KG1 (cell line): ENCODE measurements around the gene CCT8.
"Not testable (repeated sequence)": the region's sequence is repeated elsewhere in the genome, so short reads cannot be mapped to it uniquely, and the experiment has no call there.

Experiments
- DNase-seq: peaks from one replicate; lab custom pipeline; 2025; lab: John Stamatoyannopoulos, UW

CCT8 gene

DNA sequence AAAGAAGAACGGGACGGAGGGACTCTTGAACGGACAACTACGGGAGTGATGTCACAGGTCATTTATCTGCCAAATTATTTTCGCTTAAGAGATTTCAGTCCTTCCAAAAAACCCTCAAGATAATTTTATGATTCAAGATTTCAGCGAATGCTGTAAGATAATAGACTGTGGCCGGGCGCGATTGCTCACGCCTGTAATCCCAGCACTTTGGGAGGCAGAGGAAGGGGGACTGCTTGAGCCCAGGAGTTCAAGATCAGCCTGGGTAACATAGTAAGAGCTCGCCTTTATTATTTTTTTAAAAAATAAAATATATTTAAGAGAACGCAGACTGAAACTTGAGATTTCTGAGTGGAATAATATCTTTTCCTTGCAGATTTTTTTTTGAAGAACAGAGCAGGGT is 54.9 kb downstream of the CCT8 start:
- DNase-seq = no peak

DNA sequence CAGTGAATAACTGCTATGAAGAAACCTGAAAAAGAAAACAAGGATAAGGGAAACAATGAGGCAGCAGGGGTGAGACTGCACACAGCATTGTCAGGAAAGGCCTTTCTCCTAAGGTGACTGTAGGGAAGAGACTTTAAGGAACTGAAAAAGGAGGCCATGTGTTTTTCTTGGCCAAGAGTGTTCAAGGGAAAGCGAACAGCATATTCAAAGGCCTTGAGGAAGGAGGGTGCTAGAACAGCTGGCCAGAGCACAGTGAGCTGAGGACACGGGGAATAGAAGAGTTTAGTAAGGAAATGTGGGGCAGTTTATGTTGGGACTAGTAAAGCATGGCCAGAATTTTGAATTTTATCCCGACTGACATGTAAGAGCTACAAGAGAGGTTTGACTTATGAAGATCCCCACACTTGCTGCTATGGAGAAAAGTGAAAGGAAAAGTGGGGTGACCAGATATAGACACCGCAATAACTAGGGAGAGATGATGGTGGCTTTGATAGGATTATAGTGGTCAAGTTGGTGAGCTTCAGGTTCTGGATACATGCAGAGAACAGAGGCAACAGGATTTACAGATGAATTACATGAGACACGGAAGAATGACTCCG is 55.7 kb downstream of the CCT8 start:
- no peak for DNase-seq

DNA sequence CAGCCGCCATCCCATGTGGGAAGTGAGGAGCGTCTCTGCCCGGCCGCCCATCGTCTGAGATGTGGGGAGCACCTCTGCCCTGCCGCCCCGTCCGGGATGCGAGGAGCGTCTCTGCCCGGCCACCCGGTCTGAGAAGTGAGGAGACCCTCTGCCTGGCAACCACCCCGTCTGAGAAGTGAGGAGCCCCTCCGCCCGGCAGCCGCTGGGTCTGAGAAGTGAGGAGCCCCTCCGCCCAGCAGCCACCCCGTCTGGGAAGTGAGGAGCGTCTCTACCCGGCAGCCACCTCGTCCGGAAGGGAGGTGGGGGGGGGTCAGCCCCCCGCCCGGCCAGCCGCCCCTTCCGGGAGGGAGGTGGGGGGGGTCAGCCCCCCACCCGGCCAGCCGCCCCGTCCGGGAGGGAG is 62.2 kb downstream of the CCT8 start:
- not testable (repeated sequence) for DNase-seq

DNA sequence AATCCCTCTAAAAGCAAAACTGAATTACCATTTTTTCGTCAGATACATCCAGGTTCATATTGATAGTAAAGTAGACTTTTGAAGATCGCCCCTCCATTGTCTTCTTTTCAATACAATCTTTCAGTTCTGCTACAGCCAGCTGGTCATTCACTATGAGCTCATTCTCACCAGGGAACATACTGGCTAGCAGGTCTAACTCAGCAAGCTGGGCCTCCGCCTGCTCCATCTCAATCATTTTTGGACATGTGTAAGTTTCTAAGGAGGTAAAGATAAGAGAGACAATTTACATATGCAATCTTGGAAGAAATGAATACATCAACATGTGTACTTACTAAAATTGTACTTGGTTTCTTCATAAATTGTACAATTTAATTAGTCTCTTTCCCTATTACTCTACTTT is 65.1 kb downstream of the CCT8 start:
- no peak for DNase-seq

DNA sequence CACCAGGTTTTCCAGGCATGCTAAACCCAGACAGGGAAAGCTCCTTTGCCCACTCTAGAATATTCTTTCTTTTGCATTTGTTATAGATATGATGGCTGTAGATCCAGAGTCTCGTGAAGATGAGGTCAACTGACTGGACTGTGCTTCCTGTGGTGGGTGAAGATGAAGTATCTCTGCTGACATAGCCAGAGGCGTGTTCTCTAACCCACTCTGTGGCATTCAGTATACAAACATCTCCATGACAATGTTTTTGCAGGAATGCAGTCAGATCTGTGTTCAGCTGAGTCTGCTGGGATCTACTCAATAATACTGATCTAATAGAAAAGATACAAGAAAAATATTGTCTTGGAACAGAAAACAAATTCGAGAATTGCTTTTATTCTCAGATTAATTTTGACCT is 65.6 kb downstream of the CCT8 start:
- no peak for DNase-seq

DNA sequence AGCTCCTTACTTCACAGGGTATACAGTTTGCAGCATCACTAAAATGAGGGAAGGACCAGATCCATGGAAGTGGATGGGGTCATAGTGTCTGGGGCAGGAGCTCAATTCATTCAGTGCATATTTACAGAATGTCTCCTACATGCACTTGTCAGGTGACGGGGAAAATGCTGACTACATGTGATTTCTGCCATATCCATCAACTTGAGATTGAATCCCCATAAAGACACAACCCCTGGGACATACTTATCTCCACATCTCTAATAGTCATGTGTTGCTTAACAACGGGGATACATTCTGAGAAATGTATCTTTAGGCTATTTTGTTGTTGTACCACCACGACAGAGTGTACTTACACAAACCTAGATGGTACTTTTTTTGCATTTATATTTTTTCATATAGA is 66.3 kb downstream of the CCT8 start:
- no peak for DNase-seq
